CD4-positive, alpha-beta T cell treated with Interleukin-12 subunit alpha and Interleukin-12 subunit beta, for 1 hour (primary cell): ENCODE data around the gene RASAL2.
"Not testable (repeated sequence)": the region's sequence is repeated elsewhere in the genome, so short reads cannot be mapped to it uniquely, and the experiment has no call there.

Experiments
- DNase-seq: peaks from one replicate; pipeline ENCODE4 v3.0.0-alpha.2; 2020

RASAL2 gene

DNA sequence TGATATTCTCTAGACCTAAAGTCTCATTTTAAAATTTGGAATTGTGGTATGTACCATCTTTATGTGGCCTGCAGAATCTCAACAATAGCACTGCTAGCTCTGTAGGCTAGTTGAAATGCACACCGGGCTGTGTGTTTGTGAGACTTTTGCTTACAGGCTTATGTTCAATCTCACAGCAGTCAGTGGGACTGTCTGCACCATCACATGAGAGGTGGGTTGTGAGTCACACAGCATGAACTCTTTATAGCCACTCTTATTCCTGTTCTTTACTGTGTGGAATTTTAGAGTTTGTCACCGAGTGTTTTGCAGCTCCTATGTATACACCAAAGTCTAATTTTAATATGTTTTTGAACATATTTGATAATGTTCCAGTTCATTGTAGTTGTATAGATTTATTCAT is 74.6 kb downstream of the RASAL2 start:
- DNase-seq = no peak

DNA sequence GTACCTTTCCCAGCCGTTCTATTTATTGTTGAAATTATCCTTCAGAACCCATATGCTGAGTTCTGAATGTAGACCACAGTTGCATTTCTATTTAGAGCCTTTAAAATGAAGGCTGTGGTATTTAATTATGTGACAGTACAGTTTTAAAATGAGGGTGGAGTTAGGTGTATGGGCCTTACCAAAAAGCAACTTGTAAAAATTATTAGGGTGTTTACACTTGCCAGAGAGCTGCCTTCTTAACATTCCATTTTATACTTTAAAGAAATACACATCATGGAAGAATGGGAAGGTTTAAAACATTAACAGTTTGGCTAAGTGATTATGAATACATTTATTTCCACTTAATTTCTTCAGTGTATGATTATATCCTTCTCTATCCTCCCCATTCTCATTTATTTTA is 75.7 kb downstream of the RASAL2 start:
- no peak for DNase-seq

GRCh38 chr1:178172939-178173338 is 79.0 kb downstream of the RASAL2 start:
- no peak for DNase-seq

DNA sequence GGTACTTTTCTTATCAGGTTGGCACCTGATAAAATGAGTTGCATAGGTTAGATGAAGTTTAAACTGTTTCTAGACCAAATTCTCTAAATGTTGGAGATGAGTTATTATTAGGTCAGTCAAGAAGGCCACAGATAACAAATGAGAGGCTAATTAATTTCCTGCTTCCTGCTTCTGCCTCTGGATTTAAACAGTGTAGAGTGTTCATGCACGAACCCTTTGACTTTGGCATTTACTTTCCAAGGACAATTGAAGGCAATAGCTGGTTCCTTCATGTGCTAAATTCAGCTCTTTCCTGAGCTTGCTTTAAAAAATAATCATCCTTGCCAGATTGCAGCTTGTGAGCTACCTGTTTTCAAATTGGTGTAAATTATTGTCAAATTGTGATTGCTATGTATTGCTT is 80.6 kb downstream of the RASAL2 start:
- no peak for DNase-seq

- no peak for DNase-seq
Observed at GRCh38 chr1:178180405-178180804, 86.5 kb downstream of the RASAL2 start.

GRCh38 chr1:178183796-178184195 is 89.9 kb downstream of the RASAL2 start:
- no peak for DNase-seq

- DNase-seq = no peak
Observed at GRCh38 chr1:178188306-178188705, 94.4 kb downstream of the RASAL2 start.

- no peak for DNase-seq
Observed at GRCh38 chr1:178189814-178190213, 95.9 kb downstream of the RASAL2 start.

GRCh38 chr1:178190881-178191280 is 97.0 kb downstream of the RASAL2 start:
- no peak for DNase-seq

DNA sequence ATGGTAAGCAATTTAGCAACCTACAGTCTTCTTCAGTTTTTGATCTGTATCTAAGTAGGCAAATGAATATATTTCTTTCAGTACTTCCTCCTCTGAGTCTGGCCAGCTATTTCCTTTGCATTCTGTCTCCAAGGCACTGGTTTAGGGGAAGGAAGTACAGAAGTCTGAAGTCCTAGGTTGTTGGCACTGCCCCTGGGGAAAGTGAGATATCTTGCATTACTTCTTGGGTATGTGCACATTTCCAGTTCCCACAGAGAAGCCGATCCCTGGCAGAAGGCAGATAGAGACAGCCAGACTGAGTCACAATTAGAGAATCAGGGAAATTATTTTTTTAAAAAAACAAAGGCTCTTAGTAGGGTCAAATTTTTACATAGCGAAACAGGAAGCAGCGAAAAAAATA is 98.8 kb downstream of the RASAL2 start:
- DNase-seq = peak; percentile 1

DNA sequence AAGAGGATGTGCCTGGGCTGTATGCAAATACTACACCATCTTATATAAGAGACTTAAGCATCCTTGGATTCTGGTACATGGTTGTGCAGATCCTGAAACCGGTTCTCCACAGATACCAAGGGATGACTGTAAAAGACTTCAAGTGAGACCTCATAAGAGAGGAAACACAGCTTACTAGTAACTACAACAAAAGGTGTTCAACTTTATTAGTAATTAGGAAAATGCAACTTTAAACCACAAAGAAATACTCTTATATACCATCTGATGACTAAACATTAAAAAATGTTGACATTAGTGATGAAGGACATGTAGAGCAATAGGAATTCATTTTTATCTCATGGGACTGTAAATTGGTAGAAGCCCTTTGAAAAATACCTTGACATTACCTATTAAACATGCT is 102.7 kb downstream of the RASAL2 start:
- DNase-seq = no peak

DNA sequence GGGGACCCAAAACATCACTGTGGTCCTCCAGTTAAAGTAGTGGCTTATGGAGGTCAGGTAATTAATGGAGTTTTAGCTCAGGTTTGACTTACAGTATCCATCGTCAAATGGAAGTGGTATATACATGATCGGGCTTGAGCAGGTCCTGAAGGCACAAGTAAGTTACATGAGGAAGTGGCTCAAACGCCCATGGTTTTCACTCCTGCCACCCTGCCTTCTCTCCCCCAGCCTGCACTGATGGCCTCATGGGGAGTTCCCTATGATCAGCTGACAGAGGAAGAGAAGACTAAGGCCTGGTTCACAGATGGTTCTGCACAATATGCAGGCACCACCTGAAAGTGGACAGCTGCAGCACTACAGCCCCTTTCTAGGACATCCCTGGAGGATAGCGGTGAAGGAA is 108.2 kb downstream of the RASAL2 start:
- not testable (repeated sequence) for DNase-seq

DNA sequence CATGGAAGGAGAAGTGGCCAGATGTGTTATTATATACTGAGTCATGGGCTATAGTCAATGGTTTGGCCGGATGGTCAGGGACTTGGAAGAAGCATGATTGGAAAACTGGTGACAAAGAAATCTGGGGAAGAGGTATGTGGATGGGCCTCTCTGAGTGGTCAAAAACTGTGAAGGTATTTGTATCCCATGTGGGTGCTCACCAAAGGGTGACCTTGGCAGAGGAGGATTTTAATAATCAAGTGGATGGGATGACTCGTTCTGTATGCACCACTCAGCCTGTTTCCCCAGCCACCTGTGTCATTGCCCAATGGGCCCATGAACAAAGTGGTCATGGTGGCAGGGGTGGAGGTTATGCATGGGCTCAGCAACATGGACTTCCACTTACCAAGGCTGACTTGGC is 108.6 kb downstream of the RASAL2 start:
- not testable (repeated sequence) for DNase-seq

GRCh38 chr1:178208269-178208856 is 114.5 kb downstream of the RASAL2 start:
- not testable (repeated sequence) for DNase-seq

DNA sequence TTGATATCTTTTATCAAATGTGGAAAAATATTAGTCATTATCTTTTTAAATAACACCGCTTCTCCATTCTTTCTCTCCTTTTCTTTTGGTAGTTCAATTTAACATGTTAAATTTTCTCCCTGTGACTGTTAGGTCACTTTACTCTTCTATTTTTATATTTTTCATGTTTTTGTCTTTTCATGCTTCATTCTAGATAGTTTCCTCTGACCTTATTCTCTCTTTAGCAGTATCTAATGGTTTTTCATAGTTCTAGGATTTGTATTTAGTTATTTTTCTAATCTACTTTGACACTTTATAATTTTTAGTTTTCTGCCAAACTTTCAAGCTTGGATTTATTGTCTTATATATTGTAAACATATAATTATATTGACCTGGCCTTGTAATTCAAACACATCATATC is 116.0 kb downstream of the RASAL2 start:
- no peak for DNase-seq

DNA sequence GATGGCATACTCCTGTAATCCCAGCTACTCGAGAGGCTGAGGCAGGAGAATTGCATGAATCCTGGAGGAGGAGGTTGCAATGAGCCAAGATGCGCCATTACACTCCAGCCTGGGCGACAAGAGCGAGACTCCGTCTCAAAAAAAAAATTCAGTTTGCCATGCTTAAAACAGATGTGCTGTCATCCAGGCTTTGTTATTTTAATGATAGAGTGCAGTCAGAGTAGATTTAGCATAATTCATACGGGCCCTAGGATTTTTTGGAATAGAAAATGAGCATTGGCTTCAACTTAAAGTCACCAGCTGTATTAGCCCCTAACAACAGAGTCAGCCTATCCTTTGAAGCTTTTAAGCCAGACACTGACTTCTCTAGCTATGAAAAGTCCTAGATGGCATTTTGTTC is 124.6 kb downstream of the RASAL2 start:
- DNase-seq = no peak

DNA sequence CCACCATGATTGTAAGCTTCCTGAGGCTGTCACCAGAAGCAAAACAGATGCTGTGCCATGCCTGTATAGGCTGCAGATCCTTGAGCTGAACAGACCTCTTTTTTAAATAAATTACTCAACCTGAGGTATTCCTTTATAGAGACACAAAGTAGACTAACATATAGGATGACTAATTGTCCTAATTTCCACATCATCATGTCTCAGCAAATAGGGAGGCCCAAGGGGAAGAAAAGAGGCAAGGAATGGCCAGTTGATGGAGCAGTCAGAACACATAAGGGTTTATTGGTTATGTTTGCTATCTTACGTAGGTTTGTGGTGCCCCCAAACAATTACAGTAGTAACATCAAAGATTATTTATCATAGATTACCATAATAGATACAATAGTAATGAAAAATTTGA is 126.2 kb downstream of the RASAL2 start:
- no peak for DNase-seq

GRCh38 chr1:178223289-178223688 is 129.4 kb downstream of the RASAL2 start:
- DNase-seq = no peak

DNA sequence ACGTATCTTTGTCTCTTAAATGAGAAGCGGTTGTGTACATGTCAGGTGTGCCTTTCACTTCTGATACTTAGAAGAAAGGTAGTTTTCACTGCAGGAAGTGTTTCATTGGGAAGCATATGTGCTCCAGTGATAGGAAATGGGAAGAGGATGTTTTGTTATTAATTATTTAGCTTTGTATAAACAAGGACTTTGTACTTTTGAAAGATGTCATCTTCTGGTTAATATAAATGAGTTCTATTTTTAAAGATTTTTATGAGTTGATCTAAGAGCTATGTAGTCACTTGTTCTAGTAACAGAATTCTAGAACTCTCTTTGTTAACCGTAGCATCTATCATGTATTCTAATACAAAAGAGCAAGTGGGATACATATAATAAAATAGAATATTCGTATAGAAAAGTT is 130.5 kb downstream of the RASAL2 start:
- no peak for DNase-seq

GRCh38 chr1:178230881-178231409 is 137.0 kb downstream of the RASAL2 start:
- DNase-seq = no peak

GRCh38 chr1:178232108-178232507 is 138.2 kb downstream of the RASAL2 start:
- no peak for DNase-seq

- no peak for DNase-seq
Observed at GRCh38 chr1:178232949-178233348, 139.0 kb downstream of the RASAL2 start.

- no peak for DNase-seq
Observed at GRCh38 chr1:178237121-178237520, 143.2 kb downstream of the RASAL2 start.

- DNase-seq = no peak
Observed at GRCh38 chr1:178238722-178239510, 145.0 kb downstream of the RASAL2 start.

- no peak for DNase-seq
Observed at GRCh38 chr1:178241057-178241456, 147.2 kb downstream of the RASAL2 start.
